Endothelial cell of umbilical vein (primary cell): Measurements from ENCODE around the gene SLC1A4.

Experiments used
- CTCF ChIP-seq, 2 donors: IDR thresholded peaks; 1 replicate in 1 of 2; 2 replicates in 1 of 2; pipeline ENCODE4 v1.5.1; 2011; ENCODE audit warnings: low read length in 2 of 2, mild to moderate bottlenecking in 2 of 2, moderate library complexity in 2 of 2, control low read depth in 1 of 2, inconsistent platforms in 1 of 2, low read depth in 1 of 2; ENCODE audit not compliant: insufficient read depth in 1 of 2; ENCODE audit errors: extremely low read depth in 1 of 2
- JUN ChIP-seq: IDR thresholded peaks from 2 replicates; pipeline ENCODE4 v1.6.1; 2011; ENCODE audit warnings: borderline replicate concordance, low read depth; ENCODE audit not compliant: insufficient read length, insufficient read depth
- POLR2AphosphoS5 ChIP-seq: IDR thresholded peaks from 2 replicates; pipeline ENCODE4 v1.6.1; 2012; ENCODE audit warnings: low read depth, mild to moderate bottlenecking, control low read depth, low read length, moderate library complexity; ENCODE audit not compliant: insufficient read depth

GRCh38 chr2:65021709-65022108 is 32.5 kb downstream of the SLC1A4 start:
- TF ChIP-seq CTCF (IDR thresholded peaks at IDR 0.05; ENCODE audit: extremely low read depth in 1 of 2, insufficient read depth in 1 of 2, low read depth in 1 of 2, low read length in 2 of 2) (no peak), POLR2AphosphoS5 (no peak), JUN (no peak)
